Urinary bladder (tissue), 4 donors: ENCODE results near the gene BTG4. TPM values are rescaled to one million over a fixed set of nuclear protein-coding genes. Genes with fewer than 3 reads are reported as not detected.

Experiments used
- DNase-seq: peaks from one replicate; pipeline ENCODE4 v3.0.0-alpha.2; 2015; ENCODE audit errors: extremely low spot score
- H3K27ac ChIP-seq: one replicate; pipeline ENCODE4 v1.5.1; 2013; ENCODE audit warnings: low read depth, mild to moderate bottlenecking, moderate library complexity
- H3K36me3 ChIP-seq: one replicate; pipeline ENCODE4 v1.6.1; 2013; ENCODE audit warnings: mild to moderate bottlenecking, moderate library complexity; ENCODE audit not compliant: insufficient read depth
- H3K4me1 ChIP-seq: one replicate; pipeline ENCODE4 v1.6.1; 2013; ENCODE audit warnings: mild to moderate bottlenecking, moderate library complexity; ENCODE audit not compliant: insufficient read depth
- H3K4me3 ChIP-seq: one replicate; pipeline ENCODE4 v1.5.1; 2013; ENCODE audit warnings: low read depth, low read length
- WGBS: extraction: QIAGEN DNeasy Blood & Tissue Kit; methylation state at CpG from one replicate; pipeline ENCODE4 v1.1.7; 2013; 5-methylcytosine and 5-hydroxymethylcytosine counted together
- polyA plus RNA-seq: library from polyadenylated mRNA; stranded (reverse); fragments of 200-250 nt; gene quantifications from one replicate; pipeline ENCODE4 v1.2.3, GENCODE V29; 2013
- total RNA-seq: library from RNA; depleted of rRNA; stranded (reverse); fragments of >200 nt; gene quantifications from one replicate; pipeline ENCODE4 v1.2.3, GENCODE V29; 2014
- donor health status: healthy with polysubstance abuse.
- donor health status: healthy.

The BTG4 gene
- total and polyA plus RNA-seq, 2 donors = not detected

GRCh38 chr11:111499483-111499882 lies 12.7 kb downstream of the BTG4 start:
- Histone ChIP-seq H3K27ac (no peak overlapping the region), H3K4me3 (no peak overlapping the region), H3K36me3 (no peaks in the 10 kb centered on the region), H3K4me1 (no peaks in the 10 kb centered on the region)
- 75% methylated on average over 5 of the region's 5 CpGs for WGBS
- DNase-seq = no peak

- no peaks in the 10 kb centered on the region for H3K36me3 ChIP-seq
- no peaks in the 10 kb centered on the region for H3K4me1 ChIP-seq
- WGBS = 67% methylated on average over 1 of the region's 1 CpG
- H3K27ac ChIP-seq = no peak overlapping the region
- no peak overlapping the region for H3K4me3 ChIP-seq
- no peak for DNase-seq
These were observed 18.1 kb downstream of the BTG4 start for GRCh38 chr11:111494040-111494439.

- DNase-seq = no peak
- Histone ChIP-seq H3K4me3 (no peak overlapping the region), H3K4me1 (no peaks in the 10 kb centered on the region), H3K36me3 (no peaks in the 10 kb centered on the region), H3K27ac (no peak overlapping the region)
- 92% methylated on average over 1 of the region's 1 CpG for WGBS
These were observed 21.7 kb downstream of the BTG4 start for GRCh38 chr11:111490496-111490895.

GRCh38 chr11:111483431-111483830 lies 28.8 kb downstream of the BTG4 start:
- H3K4me3 ChIP-seq = no peak overlapping the region
- no peaks in the 10 kb centered on the region for H3K4me1 ChIP-seq
- no peaks in the 10 kb centered on the region for H3K36me3 ChIP-seq
- no peak for DNase-seq
- no peak overlapping the region for H3K27ac ChIP-seq

GRCh38 chr11:111479666-111480065 lies 32.5 kb downstream of the BTG4 start:
- H3K27ac ChIP-seq = no peak overlapping the region
- no peak overlapping the region for H3K4me3 ChIP-seq
- no peaks in the 10 kb centered on the region for H3K36me3 ChIP-seq
- WGBS = 87% methylated on average over 1 of the region's 1 CpG
- DNase-seq = no peak
- H3K4me1 ChIP-seq = no peaks in the 10 kb centered on the region

GRCh38 chr11:111477898-111478297 lies 34.3 kb downstream of the BTG4 start:
- WGBS = 88% methylated on average over 2 of the region's 2 CpGs

GRCh38 chr11:111476956-111477355 lies 35.2 kb downstream of the BTG4 start:
- Histone ChIP-seq H3K4me1 (no peaks in the 10 kb centered on the region), H3K4me3 (no peak overlapping the region), H3K27ac (no peak overlapping the region), H3K36me3 (no peaks in the 10 kb centered on the region)
- DNase-seq = no peak
- WGBS = 36% methylated on average over 3 of the region's 3 CpGs

More at GRCh38 chr11:111477898-111478297, 34.3 kb downstream of the BTG4 start:
- no peak overlapping the region for H3K4me3 ChIP-seq
- DNase-seq = no peak
- no peak overlapping the region for H3K27ac ChIP-seq
- no peaks in the 10 kb centered on the region for H3K4me1 ChIP-seq
- H3K36me3 ChIP-seq = no peaks in the 10 kb centered on the region

- 41% methylated on average over 2 of the region's 2 CpGs for WGBS
- no peaks in the 10 kb centered on the region for H3K4me1 ChIP-seq
- no peak overlapping the region for H3K4me3 ChIP-seq
- no peak overlapping the region for H3K27ac ChIP-seq
- no peaks in the 10 kb centered on the region for H3K36me3 ChIP-seq
- no peak for DNase-seq
These were observed 35.8 kb downstream of the BTG4 start for GRCh38 chr11:111476366-111476765.

GRCh38 chr11:111474432-111474831 lies 37.8 kb downstream of the BTG4 start:
- H3K4me1 ChIP-seq = no peaks in the 10 kb centered on the region
- no peak overlapping the region for H3K4me3 ChIP-seq
- no peak for DNase-seq
- H3K36me3 ChIP-seq = no peaks in the 10 kb centered on the region
- H3K27ac ChIP-seq = no peak overlapping the region

- Histone ChIP-seq H3K4me3 (no peak overlapping the region), H3K4me1 (no peaks in the 10 kb centered on the region), H3K36me3 (no peaks in the 10 kb centered on the region), H3K27ac (no peak overlapping the region)
- DNase-seq = no peak
- 96% methylated on average over 1 of the region's 1 CpG for WGBS
These were observed 40.0 kb downstream of the BTG4 start for GRCh38 chr11:111472228-111472627.

GRCh38 chr11:111469200-111469599 lies 43.0 kb downstream of the BTG4 start:
- no peaks in the 10 kb centered on the region for H3K36me3 ChIP-seq
- H3K4me1 ChIP-seq = no peaks in the 10 kb centered on the region
- no peak overlapping the region for H3K4me3 ChIP-seq
- 51% methylated on average over 4 of the region's 4 CpGs for whole genome bisulfite sequencing
- no peak overlapping the region for H3K27ac ChIP-seq
- DNase-seq = no peak

GRCh38 chr11:111466615-111467014 lies 45.6 kb downstream of the BTG4 start:
- H3K4me1 ChIP-seq = no peaks in the 10 kb centered on the region
- H3K27ac ChIP-seq = no peak overlapping the region
- DNase-seq = no peak
- no peaks in the 10 kb centered on the region for H3K36me3 ChIP-seq
- H3K4me3 ChIP-seq = no peak overlapping the region

- no peak for DNase-seq
- WGBS = 82% methylated on average over 1 of the region's 1 CpG
- H3K4me3 ChIP-seq = no peak overlapping the region
These were observed 46.8 kb downstream of the BTG4 start for GRCh38 chr11:111465400-111465799.

GRCh38 chr11:111463276-111463675 lies 48.9 kb downstream of the BTG4 start:
- DNase-seq = no peak
- Histone ChIP-seq H3K27ac (no peak overlapping the region), H3K4me1 (no peaks in the 10 kb centered on the region), H3K4me3 (no peak overlapping the region), H3K36me3 (no peaks in the 10 kb centered on the region)
- WGBS = 98% methylated on average over 4 of the region's 4 CpGs

More at GRCh38 chr11:111465400-111465799, 46.8 kb downstream of the BTG4 start:
- Histone ChIP-seq H3K27ac (no peak overlapping the region), H3K4me1 (no peaks in the 10 kb centered on the region), H3K36me3 (no peaks in the 10 kb centered on the region)

GRCh38 chr11:111462329-111462728 lies 49.9 kb downstream of the BTG4 start:
- H3K36me3 ChIP-seq = no peaks in the 10 kb centered on the region
- whole genome bisulfite sequencing = 86% methylated on average over 5 of the region's 5 CpGs
- no peaks in the 10 kb centered on the region for H3K4me1 ChIP-seq
- no peak for DNase-seq
- H3K27ac ChIP-seq = no peak overlapping the region
- no peak overlapping the region for H3K4me3 ChIP-seq
